Upper lobe of left lung (tissue), 6 donors: ENCODE measurements around the gene SCLT1. TPM values are rescaled to one million over a fixed set of nuclear protein-coding genes. Genes with fewer than 3 reads are reported as not detected.

Experiments
- ATAC-seq, 2 donors: fragments of 200-7000 bp; cut with Tn5 transposase; one replicate each; pipeline ENCODE4 v1.9.1; 2022; ENCODE audit warnings: mild to moderate bottlenecking in 2 of 2, moderate library complexity in 2 of 2; ENCODE audit not compliant: low FRiP score in 2 of 2
- DNase-seq, 2 donors: peaks; one replicate each; pipeline ENCODE4 v3.0.0-alpha.2; 2019 to 2020
- H3K27ac ChIP-seq, 4 donors: fragments of 200-600 bp; sonication (generic); one replicate each; pipeline ENCODE4 v1.5.1; 2016 to 2019
- H3K27me3 ChIP-seq, 4 donors: fragments of 200-600 bp; sonication (generic); one replicate each; pipeline ENCODE4 v1.5.1; 2017 to 2019
- H3K36me3 ChIP-seq, 4 donors: fragments of 200-600 bp; sonication (generic); one replicate each; pipeline ENCODE4 v1.5.1; 2016 to 2019
- H3K4me1 ChIP-seq, 4 donors: fragments of 200-600 bp; sonication (generic); one replicate each; pipeline ENCODE4 v1.5.1; 2018 to 2019
- H3K4me3 ChIP-seq, 4 donors: fragments of 200-600 bp; sonication (generic); one replicate each; pipeline ENCODE4 v1.5.1; 2017 to 2019; ENCODE audit warnings: mild to moderate bottlenecking in 2 of 4, moderate library complexity in 1 of 4
- H3K9me3 ChIP-seq, 4 donors: fragments of 200-600 bp; sonication (generic); one replicate each; pipeline ENCODE4 v1.5.1; 2018 to 2019
- CTCF ChIP-seq, 6 experiments: fragments of 450-650 bp in 4 of 6; fragments of 200-600 bp in 2 of 6; sonication (generic) in 2 of 6; IDR thresholded peaks; one replicate each; pipeline ENCODE4 v1.5.1; 2016 to 2019; ENCODE audit warnings: antibody characterized with exemption in 6 of 6
- EP300 ChIP-seq, 4 donors: sonication (generic); formaldehyde crosslinking; IDR thresholded peaks; one replicate each; pipeline ENCODE4 v1.5.1; 2017; ENCODE audit warnings: antibody characterized with exemption in 4 of 4, control low read depth in 2 of 4
- POLR2A ChIP-seq, 4 donors: fragments of 450-650 bp; IDR thresholded peaks; one replicate each; pipeline ENCODE4 v1.5.1; 2016 to 2017; ENCODE audit warnings: antibody characterized with exemption in 4 of 4, mild to moderate bottlenecking in 2 of 4
- POLR2AphosphoS5 ChIP-seq, 2 donors: sonication (generic); formaldehyde crosslinking; IDR thresholded peaks; one replicate each; pipeline ENCODE4 v1.5.1; 2017; ENCODE audit warnings: antibody characterized with exemption in 2 of 2
- WGBS, 2 donors: methylation state at CpG; one replicate each; pipeline ENCODE4 v1.1.5; 2017 to 2018; 5-methylcytosine and 5-hydroxymethylcytosine counted together
- total RNA-seq, 6 donors: library from RNA; depleted of rRNA in 4 of 6; stranded (reverse); fragments of >200 nt in 4 of 6; gene quantifications; one replicate each; pipeline versions ENCODE4 v1.1.0 to v1.2.1, GENCODE V29; 2016 to 2021
- donor health status: DM: no; HTN: no; CAD: no; lungs with moderate emphysema.
- donor health status: DM: no; HTN: yes; CAD: no; lungs with severe emphysema.

SCLT1 gene
- total RNA-seq, result 10 to 100 TPM in 5 of 6 donors, 1 to 10 TPM in 1; 7.9 to 27.2 (median 14.2) TPM

- Histone ChIP-seq H3K9me3 (no peaks in the 10 kb centered on the region), H3K4me3 (peak within 1 kb of the TSS; percentile 63 to 81 (median 72)), H3K27ac (peak within 1 kb of the TSS; percentile 95 to 99 (median 96)), H3K36me3 (no peaks in the 10 kb centered on the region), H3K4me1 (peaks cover 15 to 28% (median 25%) of the 10 kb centered on the region in 4 donors), H3K27me3 (no peaks in the 10 kb centered on the region)
- 0 to 1% methylated on average over 28 to 37 of the region's 57 CpGs for WGBS, 2 donors
- peak; percentile 98 to 100 for ATAC-seq
- peak; percentile 99 to 100 for DNase-seq
- TF ChIP-seq POLR2A (IDR thresholded peaks at IDR 0.05) (peak in 3 of 4 donors; percentile 87 to 92 (median 90)), POLR2AphosphoS5 (IDR thresholded peaks at IDR 0.05) (peak; percentile 92 to 95), EP300 (IDR thresholded peaks at IDR 0.05) (peak in 1 of 4 donors; percentile 77), CTCF (IDR thresholded peaks at IDR 0.05) (no peak)
These were observed at the start of gene SCLT1 for GRCh38 chr4:129093191-129093920. TSS of gene SCLT1 (minus strand) at chr4:129093539. CDS start at chr4:129093103, 436 bp downstream.

- TF ChIP-seq EP300 (IDR thresholded peaks at IDR 0.05), result no peak
- TF ChIP-seq CTCF (IDR thresholded peaks at IDR 0.05), result no peak
- no peak for TF ChIP-seq POLR2AphosphoS5 (IDR thresholded peaks at IDR 0.05)
- TF ChIP-seq POLR2A (IDR thresholded peaks at IDR 0.05), result no peak
- ATAC-seq, result no peak
- Histone ChIP-seq H3K9me3 (no peaks in the 10 kb centered on the region), H3K27ac (no peak overlapping the region), H3K36me3 (no peaks in the 10 kb centered on the region), H3K4me3 (no peak overlapping the region), H3K27me3 (no peaks in the 10 kb centered on the region), H3K4me1 (no peaks in the 10 kb centered on the region)
- no peak for DNase-seq
- WGBS, 2 donors, result 62 to 67% methylated on average over 2 of the region's 2 CpGs
These were observed 47.2 kb upstream of the SCLT1 start for GRCh38 chr4:129140521-129140920.

- Histone ChIP-seq H3K4me1 (no peaks in the 10 kb centered on the region), H3K9me3 (no peaks in the 10 kb centered on the region), H3K36me3 (no peaks in the 10 kb centered on the region), H3K27me3 (no peaks in the 10 kb centered on the region), H3K4me3 (no peak overlapping the region), H3K27ac (no peak overlapping the region)
- 45 to 65% methylated on average over 4 to 6 of the region's 6 CpGs for WGBS, 2 donors
- DNase-seq, result no peak
- no peak for ATAC-seq
- TF ChIP-seq EP300 (IDR thresholded peaks at IDR 0.05) (no peak), POLR2AphosphoS5 (IDR thresholded peaks at IDR 0.05) (no peak), CTCF (IDR thresholded peaks at IDR 0.05) (no peak), POLR2A (IDR thresholded peaks at IDR 0.05) (no peak)
These were observed 45.6 kb upstream of the SCLT1 start for GRCh38 chr4:129138810-129139496.

- Histone ChIP-seq H3K27ac (no peak overlapping the region), H3K4me1 (no peaks in the 10 kb centered on the region), H3K4me3 (no peak overlapping the region), H3K36me3 (no peaks in the 10 kb centered on the region), H3K27me3 (no peaks in the 10 kb centered on the region), H3K9me3 (peaks cover 0 to 5% (median 0%) of the 10 kb centered on the region in 4 donors)
- DNase-seq (no peak), ATAC-seq (peak; percentile 23 to 24)
- 96 to 100% methylated on average over 2 to 8 of the region's 8 CpGs for WGBS, 2 donors
- TF ChIP-seq POLR2A (IDR thresholded peaks at IDR 0.05), result no peak
These were observed 43.1 kb upstream of the SCLT1 start for GRCh38 chr4:129136433-129136832.

- WGBS, 2 donors, result 82 to 90% methylated on average over 2 of the region's 2 CpGs
- TF ChIP-seq POLR2AphosphoS5 (IDR thresholded peaks at IDR 0.05), result no peak
- TF ChIP-seq POLR2A (IDR thresholded peaks at IDR 0.05), result no peak
- TF ChIP-seq CTCF (IDR thresholded peaks at IDR 0.05), result no peak
- no peak for TF ChIP-seq EP300 (IDR thresholded peaks at IDR 0.05)
These were observed 38.0 kb upstream of the SCLT1 start for GRCh38 chr4:129131343-129131742.

More at GRCh38 chr4:129131343-129131742, 38.0 kb upstream of the SCLT1 start:
- H3K4me3 ChIP-seq, result no peak overlapping the region
- H3K36me3 ChIP-seq, result no peaks in the 10 kb centered on the region
- DNase-seq, result no peak
- H3K9me3 ChIP-seq, result peaks cover 0 to 8% (median 0%) of the 10 kb centered on the region in 4 donors
- ATAC-seq, result no peak
- H3K27me3 ChIP-seq, result no peaks in the 10 kb centered on the region
- no peak overlapping the region for H3K27ac ChIP-seq
- H3K4me1 ChIP-seq, result no peaks in the 10 kb centered on the region
